IPS DF 6.9 (cell line): Measurements from ENCODE around the gene OR2D2.
"Not testable (repeated sequence)": the region's sequence is repeated elsewhere in the genome, so short reads cannot be mapped to it uniquely, and the experiment has no call there.

Source experiments
- DNase-seq: peaks from one replicate; pipeline ENCODE4 v3.0.0-alpha.2; 2013; ENCODE audit warnings: low read depth, low spot score
- H3K27ac ChIP-seq: one replicate; pipeline ENCODE4 v1.5.1; 2013; ENCODE audit warnings: low read length, control low read depth
- H3K27me3 ChIP-seq: 2 replicates; pipeline ENCODE4 v1.6.1; 2013; ENCODE audit warnings: mild to moderate bottlenecking, low read length; ENCODE audit not compliant: control insufficient read depth, insufficient read depth
- H3K36me3 ChIP-seq: 2 replicates; pipeline ENCODE4 v1.6.1; 2013; ENCODE audit warnings: low read length; ENCODE audit not compliant: control insufficient read depth, insufficient read depth
- H3K4me1 ChIP-seq: 2 replicates; pipeline ENCODE4 v1.6.1; 2013; ENCODE audit warnings: low read length; ENCODE audit not compliant: control insufficient read depth, insufficient read depth
- H3K4me3 ChIP-seq: 2 replicates; pipeline ENCODE4 v1.5.1; 2013; ENCODE audit warnings: mild to moderate bottlenecking, low read length
- H3K9me3 ChIP-seq: 2 replicates; pipeline ENCODE4 v1.6.1; 2013; ENCODE audit warnings: low read length, inconsistent platforms; ENCODE audit not compliant: control insufficient read depth, insufficient read depth
- WGBS: extraction: QIAGEN DNeasy Blood & Tissue Kit; methylation state at CpG from one replicate; pipeline ENCODE4 v1.1.7; 2013; ENCODE audit warnings: mixed read lengths, missing lambda C conversion rate; ENCODE audit not compliant: insufficient read length, insufficient coverage; 5-methylcytosine and 5-hydroxymethylcytosine counted together

The OR2D2 gene

DNA sequence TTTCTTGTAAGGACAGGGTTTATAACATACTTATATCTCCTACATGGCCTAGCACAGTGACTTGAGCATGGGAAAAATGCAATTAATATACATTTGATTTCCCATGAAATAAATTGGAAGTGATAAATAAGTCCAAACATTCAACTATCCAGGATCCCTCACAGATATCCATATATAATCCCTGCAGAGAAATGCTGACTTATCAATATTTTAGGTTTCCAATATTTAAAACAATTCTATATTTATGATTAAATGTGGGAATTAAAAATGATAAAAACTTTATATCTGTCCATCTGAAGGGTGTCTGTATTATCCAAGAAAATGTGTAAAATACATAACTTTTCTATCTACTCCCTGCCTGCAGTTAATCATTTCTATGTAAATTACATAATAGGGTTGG is 9.5 kb downstream of the OR2D2 start:
- Histone ChIP-seq H3K9me3 (no peaks in the 10 kb centered on the region), H3K27ac (no peak overlapping the region), H3K4me3 (no peak overlapping the region), H3K4me1 (no peaks in the 10 kb centered on the region), H3K36me3 (no peaks in the 10 kb centered on the region), H3K27me3 (no peaks in the 10 kb centered on the region)
- no peak for DNase-seq

GRCh38 chr11:6876914-6877313 is 15.4 kb downstream of the OR2D2 start:
- H3K36me3 ChIP-seq = no peaks in the 10 kb centered on the region
- H3K4me1 ChIP-seq = no peaks in the 10 kb centered on the region
- no peak for DNase-seq
- H3K27ac ChIP-seq = no peak overlapping the region
- WGBS = no CpG with 5 or more reads among the region's 3 CpGs
- no peaks in the 10 kb centered on the region; the same call in 1 of the 2 replicates for H3K9me3 ChIP-seq
- no peaks in the 10 kb centered on the region for H3K27me3 ChIP-seq
- H3K4me3 ChIP-seq = no peak overlapping the region

GRCh38 chr11:6876325-6876724 is 16.0 kb downstream of the OR2D2 start, which contains the start of gene OR10A4:
Gene OR10A4 (plus strand): TSS chr11:6876625. CDS start chr11:6876648, 23 bp downstream.
- no CpG with 5 or more reads among the region's 1 CpG for WGBS

DNA sequence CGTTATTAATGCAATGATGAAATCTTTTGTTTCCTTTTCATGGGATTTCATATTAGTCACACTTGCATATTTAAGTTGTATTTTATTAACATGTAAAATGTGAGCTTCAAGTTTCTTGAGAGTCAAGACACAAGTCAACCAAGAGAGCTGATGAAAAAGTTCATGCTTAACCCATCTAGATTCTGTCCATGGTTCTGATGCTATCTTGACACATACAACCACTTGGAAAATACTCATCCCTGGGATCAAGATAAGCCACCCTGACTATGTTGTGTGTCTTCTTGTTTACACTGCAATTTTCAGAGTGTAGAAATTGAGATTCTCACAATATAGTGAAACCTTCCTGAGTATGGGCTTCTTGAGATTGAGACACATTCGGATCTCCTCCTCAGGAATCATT is 16.5 kb downstream of the OR2D2 start:
- no peaks in the 10 kb centered on the region for H3K27me3 ChIP-seq
- no CpG with 5 or more reads among the region's 2 CpGs for WGBS

More at GRCh38 chr11:6876325-6876724, 16.0 kb downstream of the OR2D2 start, which contains the start of gene OR10A4:
- Histone ChIP-seq H3K36me3 (no peaks in the 10 kb centered on the region), H3K27ac (no peak within 1 kb of the TSS), H3K27me3 (no peaks in the 10 kb centered on the region), H3K4me3 (no peak within 1 kb of the TSS), H3K4me1 (no peaks in the 10 kb centered on the region), H3K9me3 (no peaks in the 10 kb centered on the region; the same call in 1 of the 2 replicates)
- no peak for DNase-seq

GRCh38 chr11:6871278-6871677 is 21.0 kb downstream of the OR2D2 start:
- Histone ChIP-seq H3K4me1 (no peaks in the 10 kb centered on the region), H3K9me3 (no peaks in the 10 kb centered on the region; the same call in 1 of the 2 replicates), H3K4me3 (no peak overlapping the region), H3K27ac (no peak overlapping the region), H3K27me3 (no peaks in the 10 kb centered on the region), H3K36me3 (no peaks in the 10 kb centered on the region)
- no peak for DNase-seq
- no CpG with 5 or more reads among the region's 1 CpG for WGBS

More for the DNA sequence above, 16.5 kb downstream of the OR2D2 start:
- Histone ChIP-seq H3K36me3 (no peaks in the 10 kb centered on the region), H3K9me3 (no peaks in the 10 kb centered on the region; the same call in 1 of the 2 replicates), H3K4me3 (no peak overlapping the region), H3K4me1 (no peaks in the 10 kb centered on the region), H3K27ac (no peak overlapping the region)
- no peak for DNase-seq

DNA sequence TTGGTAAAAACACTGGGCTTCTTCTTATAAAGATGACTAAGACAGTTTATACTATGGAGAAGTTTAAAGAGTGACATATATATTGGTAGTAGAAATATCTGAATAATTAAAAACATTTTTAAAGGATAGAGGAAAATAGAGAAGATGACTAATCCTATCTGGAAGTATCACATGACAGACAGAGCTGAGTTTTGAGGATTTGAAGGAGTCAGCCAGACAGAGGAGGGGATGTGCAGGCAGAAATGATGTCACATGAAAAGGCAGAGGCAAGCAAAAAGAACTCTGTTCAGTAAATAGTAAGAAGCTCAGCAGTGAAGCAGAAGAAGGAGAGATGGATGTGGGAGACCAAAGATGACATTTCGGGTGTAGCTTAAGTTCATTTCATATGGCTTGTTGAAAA is 27.9 kb downstream of the OR2D2 start:
- no peaks in the 10 kb centered on the region for H3K27me3 ChIP-seq
- H3K4me3 ChIP-seq = no peak overlapping the region
- no peaks in the 10 kb centered on the region for H3K9me3 ChIP-seq
- no CpG with 5 or more reads among the region's 1 CpG for WGBS
- no peaks in the 10 kb centered on the region for H3K4me1 ChIP-seq
- no peaks in the 10 kb centered on the region for H3K36me3 ChIP-seq
- DNase-seq = no peak
- H3K27ac ChIP-seq = no peak overlapping the region

GRCh38 chr11:6862961-6863360 is 29.3 kb downstream of the OR2D2 start, which contains the start of gene OR10A2:
Gene OR10A2 (plus strand): TSS chr11:6863057. CDS start chr11:6869755, 6,698 bp downstream.
- DNase-seq = no peak
- H3K4me3 ChIP-seq = no peak within 1 kb of the TSS
- no peak within 1 kb of the TSS for H3K27ac ChIP-seq
- no CpG with 5 or more reads among the region's 1 CpG for WGBS
- H3K27me3 ChIP-seq = no peaks in the 10 kb centered on the region
- no peaks in the 10 kb centered on the region for H3K9me3 ChIP-seq
- no peaks in the 10 kb centered on the region for H3K36me3 ChIP-seq
- H3K4me1 ChIP-seq = no peaks in the 10 kb centered on the region

DNA sequence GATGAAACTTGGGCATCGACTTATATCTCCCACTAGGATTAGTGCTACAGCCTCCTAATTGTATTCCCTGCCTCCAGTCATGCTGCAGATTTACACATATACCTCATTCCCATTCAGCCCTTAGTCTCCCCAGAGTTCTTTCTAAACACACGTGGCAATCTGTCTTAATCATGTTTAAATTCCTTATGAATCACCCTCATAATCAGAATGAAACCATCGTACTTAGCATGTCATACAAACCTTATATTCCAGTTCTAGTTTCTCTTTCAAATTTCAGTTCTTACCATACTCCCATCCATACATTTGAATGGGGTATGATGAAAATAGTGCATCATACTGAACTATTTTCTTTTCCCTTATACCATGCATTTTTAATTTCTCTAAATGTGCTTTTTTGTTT is 35.4 kb downstream of the OR2D2 start:
- Histone ChIP-seq H3K4me3 (no peak overlapping the region), H3K27me3 (no peaks in the 10 kb centered on the region)

DNA sequence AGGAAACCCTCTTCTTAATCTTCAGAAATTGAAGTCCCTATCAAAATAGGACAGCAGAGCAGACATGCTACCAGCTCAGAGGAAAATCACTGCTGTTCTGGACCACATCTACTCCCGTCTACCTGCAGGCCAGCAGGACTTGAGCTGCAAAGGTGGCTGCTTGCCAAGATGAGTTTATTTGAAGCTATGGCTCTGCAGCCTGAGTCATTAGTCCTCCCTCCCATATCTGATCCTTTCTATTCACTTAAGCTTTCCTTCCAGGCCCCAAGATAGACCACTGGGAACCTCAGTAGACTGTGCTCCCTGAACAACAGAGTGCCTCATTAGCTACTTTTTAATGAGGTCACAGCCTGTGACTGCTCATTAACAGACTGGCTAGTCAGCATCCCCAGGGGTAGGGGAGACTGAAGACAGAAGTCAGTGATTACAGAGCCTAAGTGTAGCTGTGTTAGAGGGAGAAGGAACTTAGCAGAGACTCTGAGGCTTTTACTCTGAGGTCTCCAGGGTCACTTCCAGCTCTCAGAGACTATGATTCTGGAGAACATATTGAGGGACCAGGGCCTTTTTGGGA is 36.2 kb downstream of the OR2D2 start:
- Histone ChIP-seq H3K9me3 (no peaks in the 10 kb centered on the region), H3K27ac (no peak overlapping the region), H3K4me3 (no peak overlapping the region), H3K36me3 (no peaks in the 10 kb centered on the region), H3K4me1 (no peaks in the 10 kb centered on the region), H3K27me3 (no peaks in the 10 kb centered on the region)
- no CpG with 5 or more reads among the region's 1 CpG for WGBS
- no peak for DNase-seq

More for the DNA sequence above, 35.4 kb downstream of the OR2D2 start:
- Histone ChIP-seq H3K27ac (no peak overlapping the region), H3K36me3 (no peaks in the 10 kb centered on the region), H3K4me1 (no peaks in the 10 kb centered on the region), H3K9me3 (no peaks in the 10 kb centered on the region)
- no peak for DNase-seq
- WGBS = no CpG with 5 or more reads among the region's 3 CpGs

DNA sequence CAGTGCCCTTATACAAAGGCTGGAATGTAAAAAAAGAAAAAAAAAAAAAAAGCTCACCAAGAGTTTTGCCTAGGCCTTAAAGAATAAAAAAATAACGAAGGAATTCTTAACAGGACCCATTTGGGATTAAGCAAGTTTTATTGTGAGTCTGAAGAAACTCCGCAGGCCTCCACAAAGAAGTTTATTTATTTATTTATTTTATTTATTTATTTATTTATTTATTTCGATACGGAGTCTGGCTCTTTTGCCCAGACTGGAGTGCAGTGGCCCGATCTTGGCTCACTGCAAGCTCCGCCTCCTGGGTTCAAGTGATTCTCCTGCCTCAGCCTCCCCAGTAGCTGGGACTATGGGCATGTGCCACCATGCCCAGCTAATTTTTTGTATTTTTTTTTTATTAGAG is 37.5 kb downstream of the OR2D2 start:
- H3K4me1 ChIP-seq, H3K27ac ChIP-seq, H3K36me3 ChIP-seq, DNase-seq, H3K27me3 ChIP-seq, H3K9me3 ChIP-seq, H3K4me3 ChIP-seq: not testable (repeated sequence)
- WGBS = no CpG with 5 or more reads among the region's 6 CpGs

DNA sequence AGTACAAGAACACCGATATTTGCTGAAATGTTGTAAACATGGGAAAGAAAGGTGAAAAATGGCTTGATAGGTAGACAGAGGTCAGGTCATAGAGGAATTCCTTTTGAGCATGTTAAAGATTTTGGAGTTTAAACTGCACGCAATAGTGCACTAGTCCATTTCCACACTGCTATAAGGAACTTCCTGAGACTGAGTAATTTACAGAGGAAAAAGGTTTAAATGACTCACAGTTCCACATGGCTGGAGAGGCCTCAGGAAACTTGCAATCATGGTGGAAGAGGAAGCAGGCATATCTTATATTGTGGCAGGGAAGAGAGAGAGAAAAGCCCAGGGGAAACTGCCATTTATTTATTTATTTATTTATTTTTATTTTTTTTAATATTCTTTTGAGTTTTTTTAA is 41.8 kb downstream of the OR2D2 start:
- DNase-seq = no peak
- Histone ChIP-seq H3K4me1 (peaks cover 3% of the 10 kb centered on the region), H3K27ac (no peak overlapping the region), H3K4me3 (no peak overlapping the region), H3K9me3 (no peaks in the 10 kb centered on the region), H3K36me3 (no peaks in the 10 kb centered on the region), H3K27me3 (no peaks in the 10 kb centered on the region)
- WGBS = no CpG with 5 or more reads among the region's 2 CpGs
